EL (cell line): ENCODE data around the gene CEP85L.

ENCODE experiments used
- DNase-seq: peaks from one replicate; pipeline ENCODE4 v3.0.0-alpha.2; 2016

Gene CEP85L

GRCh38 chr6:118574051-118574865 is 77.1 kb downstream of the CEP85L start:
- DNase-seq = no peak

- no peak for DNase-seq
These were observed 80.3 kb downstream of the CEP85L start for GRCh38 chr6:118571121-118571520.

- DNase-seq = no peak
These were observed 81.9 kb downstream of the CEP85L start for GRCh38 chr6:118569498-118569897.

GRCh38 chr6:118567974-118568373 is 83.4 kb downstream of the CEP85L start:
- no peak for DNase-seq

DNA sequence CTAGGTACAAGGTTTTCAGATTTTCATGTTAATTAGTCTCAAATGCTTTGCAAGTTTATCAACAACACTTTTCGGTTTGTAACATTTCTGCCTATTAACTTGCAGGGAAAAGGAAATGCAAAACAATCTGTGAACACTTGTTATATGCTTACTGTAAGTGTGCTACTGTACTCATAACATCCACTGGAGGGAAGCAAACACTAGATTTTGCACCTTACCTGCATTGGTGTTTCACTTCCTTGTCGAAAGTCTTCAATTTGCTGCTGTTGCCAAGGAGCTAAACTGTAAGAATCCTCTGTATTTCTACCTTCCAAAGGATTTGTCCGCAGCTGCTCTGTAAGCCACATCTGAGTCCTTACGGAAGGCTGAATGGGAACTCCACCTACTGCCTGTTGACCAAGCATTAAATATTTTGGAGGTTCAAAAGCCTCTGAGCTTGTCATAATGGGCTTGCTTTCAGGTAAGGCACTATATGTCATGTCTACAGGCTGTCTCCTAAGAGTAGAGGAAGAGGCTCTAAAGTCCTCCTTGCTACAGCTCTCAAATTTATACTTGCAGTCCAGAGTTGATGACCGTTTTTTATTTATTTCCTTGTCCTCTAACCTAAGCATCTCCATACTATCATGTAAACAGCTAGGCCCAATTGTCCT is 86.0 kb downstream of the CEP85L start:
- no peak for DNase-seq

- DNase-seq = no peak
These were observed 88.4 kb downstream of the CEP85L start for GRCh38 chr6:118562959-118563358.

- DNase-seq = no peak
These were observed 89.1 kb downstream of the CEP85L start for GRCh38 chr6:118562248-118562647.

GRCh38 chr6:118559659-118560058 is 91.7 kb downstream of the CEP85L start:
- no peak for DNase-seq

DNA sequence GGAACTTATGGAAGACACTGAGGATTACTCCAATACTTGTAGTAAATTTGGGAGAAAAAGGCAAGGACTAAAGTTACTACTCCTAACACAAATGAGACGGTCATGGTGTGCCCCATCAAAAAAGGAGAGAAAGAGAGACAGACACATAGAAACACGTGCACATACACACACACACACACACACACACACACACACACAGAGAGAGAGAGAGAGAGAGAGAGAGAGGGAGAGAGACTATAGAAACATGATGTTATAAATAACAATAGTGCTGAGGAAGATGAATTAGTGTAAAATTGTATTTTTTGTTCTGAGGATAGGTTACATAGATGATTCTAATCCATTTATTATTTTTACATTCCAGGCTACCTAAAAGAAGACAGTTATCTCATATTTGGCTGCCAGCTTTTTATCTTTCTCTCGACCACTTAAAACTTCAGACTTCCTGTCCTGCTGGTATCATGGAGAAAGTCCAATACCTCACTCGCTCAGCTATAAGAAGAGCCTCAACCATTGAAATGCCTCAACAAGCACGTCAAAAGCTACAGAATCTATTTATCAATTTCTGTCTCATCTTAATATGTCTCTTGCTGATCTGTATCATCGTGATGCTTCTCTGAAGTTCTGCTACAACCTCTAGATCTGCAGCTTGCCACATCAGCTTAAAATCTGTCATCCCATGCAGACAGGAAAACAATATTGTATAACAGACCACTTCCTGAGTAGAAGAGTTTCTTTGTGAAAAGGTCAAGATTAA is 92.8 kb downstream of the CEP85L start:
- DNase-seq = no peak

GRCh38 chr6:118554698-118555097 is 96.7 kb downstream of the CEP85L start:
- DNase-seq = no peak

DNA sequence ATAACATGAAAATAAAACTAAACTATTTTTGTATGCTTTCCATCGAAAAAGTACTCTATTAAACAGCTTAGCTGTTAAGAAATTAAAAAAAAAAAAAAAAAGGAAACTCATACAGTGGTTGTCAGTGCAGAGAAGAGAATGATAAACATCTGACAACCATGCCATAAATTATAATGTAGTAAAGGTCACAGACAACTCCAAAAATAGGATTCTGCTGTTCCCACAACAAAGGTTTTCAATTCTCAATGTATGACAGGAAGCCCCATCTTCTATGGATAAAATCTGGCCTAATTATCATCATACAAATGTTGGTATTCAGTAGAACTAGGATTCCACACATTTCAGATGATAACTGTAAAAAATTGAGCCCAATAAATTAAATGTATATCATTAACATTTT is 98.3 kb downstream of the CEP85L start:
- no peak for DNase-seq

- peak; percentile 59 for DNase-seq
These were observed 100.0 kb downstream of the CEP85L start for GRCh38 chr6:118551063-118552053.

GRCh38 chr6:118548613-118549012 is 102.8 kb downstream of the CEP85L start:
- DNase-seq = no peak

DNA sequence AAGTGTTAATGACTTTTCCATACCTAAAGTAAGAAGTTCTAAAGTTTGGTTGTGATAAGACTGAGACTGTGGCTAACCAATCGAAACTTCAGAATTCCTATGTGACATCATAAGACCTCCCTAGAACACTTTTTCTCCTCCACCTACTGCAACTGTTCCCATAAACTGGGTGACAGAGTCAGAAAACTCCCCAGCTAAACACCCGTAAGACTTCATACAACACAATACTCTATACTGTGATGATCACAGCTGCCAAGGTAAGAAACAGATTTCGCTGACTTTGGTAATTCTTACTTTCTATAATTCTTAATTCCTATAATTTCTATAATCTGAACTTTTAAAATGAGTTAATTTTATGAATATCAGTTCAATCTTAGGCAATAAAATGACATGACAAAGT is 103.3 kb downstream of the CEP85L start, which contains the start of gene PLN:
PLN (plus strand) TSS at position 161 of the 400 bp plus-strand sequence. CDS start 10,626 bp downstream, outside the sequence.
- DNase-seq = no peak

DNA sequence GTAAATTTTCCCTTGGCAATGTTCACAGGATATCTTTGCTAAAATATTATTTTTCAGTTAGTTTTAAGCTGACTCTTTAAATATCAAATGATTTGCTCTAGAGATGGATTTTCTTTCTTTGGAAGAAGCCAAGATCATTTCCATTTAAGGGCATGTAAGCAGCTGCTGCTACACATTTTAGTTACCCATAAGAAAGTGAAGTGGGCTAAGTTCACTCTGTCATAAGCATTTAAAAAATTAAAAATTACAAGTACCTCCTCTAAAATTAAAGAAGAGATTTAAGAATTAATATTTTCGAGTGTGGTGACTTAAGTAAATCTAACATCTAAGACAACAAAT is 104.5 kb downstream of the CEP85L start:
- no peak for DNase-seq

DNA sequence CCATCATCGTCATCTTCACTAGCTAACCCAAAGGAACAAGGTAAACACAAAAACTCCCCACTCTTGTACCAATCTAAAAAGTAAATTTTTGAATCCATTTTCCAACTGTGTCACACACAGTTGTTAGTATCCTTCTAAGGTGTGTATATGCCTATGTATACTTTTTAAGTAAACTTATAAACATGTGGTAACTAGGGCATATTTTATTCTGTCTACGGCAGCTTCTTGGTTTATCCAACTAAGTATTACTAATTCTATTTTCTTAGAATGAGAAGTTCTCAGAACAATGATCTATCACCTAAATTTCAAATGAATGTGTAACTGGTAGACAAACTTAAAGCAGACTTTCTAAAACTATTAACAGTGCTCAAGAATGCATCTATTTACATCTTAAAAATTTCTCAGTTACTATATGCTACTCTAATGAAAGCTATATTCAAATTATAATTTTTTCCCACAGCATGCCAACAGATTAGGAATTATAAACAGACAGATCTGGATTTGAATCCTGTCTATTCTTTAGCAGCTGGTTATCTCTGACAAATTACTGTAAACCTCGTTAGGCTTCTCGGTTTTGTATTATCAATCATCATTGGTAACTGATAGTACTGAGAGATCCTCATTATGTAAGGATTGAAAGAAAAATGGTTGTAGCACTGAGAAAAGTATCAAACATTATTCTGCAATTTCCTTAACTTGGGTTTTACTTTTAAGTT is 105.1 kb downstream of the CEP85L start:
- DNase-seq = no peak

DNA sequence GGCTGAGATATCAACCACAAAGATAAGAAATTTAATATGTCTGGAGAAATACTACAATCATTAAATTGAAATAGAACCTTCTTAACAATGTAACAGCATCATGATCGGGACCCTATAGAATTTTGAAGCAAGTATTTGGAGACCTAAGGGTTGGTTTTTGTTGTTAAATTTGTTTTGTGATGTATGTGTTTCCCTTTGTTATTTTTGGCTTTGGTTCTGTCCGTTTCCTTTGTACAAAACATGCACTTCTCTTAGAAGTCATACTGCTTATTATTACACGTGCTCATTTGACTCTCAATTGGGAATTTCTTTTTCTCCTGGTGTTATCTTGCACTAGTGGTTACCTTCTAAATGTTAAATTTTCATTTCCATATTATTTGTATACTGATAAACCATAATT is 107.3 kb downstream of the CEP85L start:
- DNase-seq = no peak

DNA sequence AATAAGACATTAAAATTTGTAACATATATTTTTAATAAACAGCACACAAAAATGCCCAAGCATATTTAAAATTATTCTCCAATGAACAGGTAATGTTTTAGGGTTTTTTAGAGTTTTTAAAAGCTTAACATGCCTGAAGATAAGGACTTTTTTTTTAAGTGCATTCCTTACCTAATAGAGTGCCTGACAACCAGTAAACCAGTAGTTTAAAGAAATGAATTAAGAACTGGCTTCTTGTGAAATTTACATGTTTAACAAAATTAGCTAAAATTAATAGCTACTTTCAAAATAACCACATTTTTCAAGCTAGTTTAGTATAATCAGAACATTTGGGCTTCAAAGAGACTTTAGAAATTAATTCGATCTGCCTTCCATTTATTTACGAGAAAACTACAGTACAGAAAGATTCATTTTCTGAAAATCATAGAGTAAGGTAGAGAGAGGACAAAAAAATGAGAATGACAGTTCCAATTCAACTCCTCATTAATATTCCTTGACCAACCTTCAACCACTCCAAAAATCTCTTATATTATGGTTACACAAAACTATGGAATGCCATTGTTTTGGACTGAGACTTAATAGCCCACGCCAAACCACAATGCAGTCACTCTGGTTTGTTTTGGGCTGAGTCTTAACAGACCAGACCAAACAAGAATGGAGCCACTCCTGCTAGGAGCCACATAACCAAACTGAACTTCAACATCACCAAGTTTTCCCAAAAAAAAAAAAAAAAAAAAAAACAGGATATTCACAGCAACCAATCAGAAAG is 109.0 kb downstream of the CEP85L start:
- DNase-seq = peak; percentile 70

- no peak for DNase-seq
These were observed 113.8 kb downstream of the CEP85L start for GRCh38 chr6:118537574-118537973.

DNA sequence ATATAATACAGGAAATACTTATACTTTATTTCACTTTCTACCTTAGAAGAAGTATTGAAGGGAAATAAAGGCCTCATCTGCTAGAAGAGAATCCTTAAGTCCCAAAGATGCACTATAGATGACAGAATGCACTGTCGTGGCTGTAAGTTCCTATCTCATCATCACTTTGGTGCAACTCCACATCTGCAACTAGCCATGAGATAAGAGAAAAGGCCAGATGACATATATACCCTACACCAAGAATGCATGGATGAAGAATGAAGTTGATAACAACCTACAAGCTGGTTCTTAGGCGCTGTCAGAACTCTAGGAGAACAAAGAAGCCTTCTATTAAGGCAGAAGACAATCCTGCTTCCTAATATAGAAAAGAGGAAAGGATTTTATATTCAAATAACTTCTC is 114.9 kb downstream of the CEP85L start:
- DNase-seq = no peak
